Left forelimb (tissue), 1 donor: ENCODE results near the gene SLC7A4.

Experiments
- DNase-seq: peaks from one replicate; pipeline ENCODE4 v3.0.0-alpha.2; 2018; ENCODE audit warnings: low spot score

SLC7A4 gene

GRCh38 chr22:20983081-20983771, 49.1 kb downstream of the SLC7A4 start:
- no peak for DNase-seq

GRCh38 chr22:20982563-20982882, 49.8 kb downstream of the SLC7A4 start:
- no peak for DNase-seq

- DNase-seq, result peak; percentile 90
Measured at GRCh38 chr22:20981787-20982562, 50.4 kb downstream of the SLC7A4 start, which contains the start of gene LZTR1. LZTR1 (plus strand) TSS chr22:20982297; CDS start chr22:20982372, 75 bp downstream.

- DNase-seq, result no peak
Measured at GRCh38 chr22:20980938-20981722, 51.2 kb downstream of the SLC7A4 start.

- DNase-seq, result no peak
Measured at GRCh38 chr22:20980523-20980922, 51.8 kb downstream of the SLC7A4 start.

GRCh38 chr22:20979940-20980453, 52.4 kb downstream of the SLC7A4 start:
- no peak for DNase-seq

- no peak for DNase-seq
Measured at GRCh38 chr22:20979243-20979809, 53.0 kb downstream of the SLC7A4 start.
